H9 (cell line): ENCODE data around the gene ARHGAP24. TPM values are rescaled to one million over a fixed set of nuclear protein-coding genes. Genes with fewer than 3 reads are reported as not detected.

Experiments
- DNase-seq: peaks from one replicate; pipeline ENCODE4 v3.0.0-alpha.2; 2017
- H2AFZ ChIP-seq: one replicate; pipeline ENCODE4 v1.6.1; 2013; ENCODE audit warnings: mild to moderate bottlenecking, low read length, control low read depth, moderate library complexity
- H2AK5ac ChIP-seq: 2 replicates; pipeline ENCODE4 v1.6.1; 2013; ENCODE audit warnings: low read length, control low read depth, mixed read lengths; ENCODE audit not compliant: insufficient read length
- H2BK120ac ChIP-seq: one replicate; pipeline ENCODE4 v1.6.1; 2013; ENCODE audit warnings: low read depth, mild to moderate bottlenecking, low read length, control low read depth, inconsistent platforms; ENCODE audit not compliant: poor library complexity, severe bottlenecking
- H2BK12ac ChIP-seq: 2 replicates; pipeline ENCODE4 v1.6.1; 2013; ENCODE audit warnings: low read length, control low read depth, mixed read lengths, low read depth; ENCODE audit not compliant: insufficient read length
- H2BK15ac ChIP-seq: 2 replicates; pipeline ENCODE4 v1.6.1; 2013; ENCODE audit warnings: low read depth, low read length, control low read depth
- H2BK20ac ChIP-seq: one replicate; pipeline ENCODE4 v1.6.1; 2013; ENCODE audit warnings: low read depth, mild to moderate bottlenecking, low read length, control low read depth, inconsistent platforms; ENCODE audit not compliant: poor library complexity, severe bottlenecking
- H2BK5ac ChIP-seq: 2 replicates; pipeline ENCODE4 v1.6.1; 2013; ENCODE audit warnings: low read length, control low read depth, mixed read lengths; ENCODE audit not compliant: insufficient read length
- H3K14ac ChIP-seq: 2 replicates; pipeline ENCODE4 v1.6.1; 2013; ENCODE audit warnings: low read length, control low read depth; ENCODE audit not compliant: insufficient read depth
- H3K18ac ChIP-seq: 2 replicates; pipeline ENCODE4 v1.6.1; 2013; ENCODE audit warnings: low read depth, mild to moderate bottlenecking, mixed read lengths, low read length, control low read depth; ENCODE audit not compliant: insufficient read length
- H3K23ac ChIP-seq: 2 replicates; pipeline ENCODE4 v1.6.1; 2013; ENCODE audit warnings: low read length, control low read depth, mixed read lengths, low read depth; ENCODE audit not compliant: insufficient read length
- H3K23me2 ChIP-seq: 2 replicates; pipeline ENCODE4 v1.6.1; 2013; ENCODE audit warnings: low read depth, mild to moderate bottlenecking, mixed read lengths, low read length, control low read depth; ENCODE audit not compliant: insufficient read length, poor library complexity, severe bottlenecking
- H3K27ac ChIP-seq: 2 replicates; pipeline ENCODE4 v1.5.1; 2013; ENCODE audit warnings: low read length, control low read depth, mixed read lengths, low read depth; ENCODE audit not compliant: insufficient read length
- H3K27me3 ChIP-seq: 2 replicates; pipeline ENCODE4 v1.6.1; 2013; ENCODE audit warnings: low read length, control low read depth, inconsistent platforms; ENCODE audit not compliant: insufficient read depth
- H3K4ac ChIP-seq: 2 replicates; pipeline ENCODE4 v1.6.1; 2013; ENCODE audit warnings: low read depth, mild to moderate bottlenecking, control low read depth, inconsistent platforms, low read length, moderate library complexity
- H3K4me1 ChIP-seq: 2 replicates; pipeline ENCODE4 v1.6.1; 2013; ENCODE audit warnings: low read length, control low read depth, inconsistent platforms; ENCODE audit not compliant: insufficient read depth
- H3K4me2 ChIP-seq: 2 replicates; pipeline ENCODE4 v1.6.1; 2013; ENCODE audit warnings: low read length, control low read depth, mixed read lengths; ENCODE audit not compliant: insufficient read length, insufficient read depth
- H3K56ac ChIP-seq: 2 replicates; pipeline ENCODE4 v1.6.1; 2013; ENCODE audit warnings: low read depth, mild to moderate bottlenecking, mixed read lengths, low read length, control low read depth; ENCODE audit not compliant: insufficient read length
- H3K79me1 ChIP-seq: 2 replicates; pipeline ENCODE4 v1.6.1; 2013; ENCODE audit warnings: low read depth, mild to moderate bottlenecking, moderate library complexity, low read length, control low read depth, inconsistent platforms; ENCODE audit not compliant: insufficient read depth, poor library complexity, severe bottlenecking
- H3K79me2 ChIP-seq: 2 replicates; pipeline ENCODE4 v1.6.1; 2013; ENCODE audit warnings: low read length, control low read depth, inconsistent platforms; ENCODE audit not compliant: insufficient read depth
- H3K9ac ChIP-seq: 2 replicates; pipeline ENCODE4 v1.6.1; 2013; ENCODE audit warnings: low read length, control low read depth, mixed read lengths; ENCODE audit not compliant: insufficient read length; ENCODE audit errors: extremely low read depth
- H3K9me3 ChIP-seq: one replicate; pipeline ENCODE4 v1.6.1; 2013; ENCODE audit warnings: low read depth, low read length, inconsistent platforms; ENCODE audit not compliant: control insufficient read depth
- H3T11ph ChIP-seq: one replicate; pipeline ENCODE4 v1.6.1; 2013; ENCODE audit warnings: mild to moderate bottlenecking, low read length, control low read depth, inconsistent platforms
- H4K20me1 ChIP-seq: one replicate; pipeline ENCODE4 v1.6.1; 2013; ENCODE audit not compliant: control insufficient read depth, insufficient read length, insufficient read depth
- H4K5ac ChIP-seq: 2 replicates; pipeline ENCODE4 v1.6.1; 2013; ENCODE audit warnings: low read depth, mild to moderate bottlenecking, mixed read lengths, low read length, control low read depth; ENCODE audit not compliant: insufficient read length
- H4K8ac ChIP-seq: replicated peaks from 2 replicates; pipeline ENCODE4 v1.6.1; 2013; ENCODE audit warnings: low read length, control low read depth, mixed read lengths, low read depth; ENCODE audit not compliant: insufficient read length
- H4K91ac ChIP-seq: 2 replicates; pipeline ENCODE4 v1.6.1; 2013; ENCODE audit warnings: low read depth, mild to moderate bottlenecking, moderate library complexity, mixed read lengths, low read length, control low read depth; ENCODE audit not compliant: insufficient read length
- H3K27ac Mint-ChIP-seq, 3 experiments: 2 replicates in 2 of 3; 3 replicates in 1 of 3; pipeline ENCODE4 v1.8.0; 2020 to 2021; ENCODE audit warnings: mixed read lengths in 3 of 3, mild to moderate bottlenecking in 1 of 3, moderate library complexity in 1 of 3
- H3K27me3 Mint-ChIP-seq: 2 replicates; pipeline ENCODE4 v1.8.0; 2021; ENCODE audit warnings: low read depth, mild to moderate bottlenecking, moderate library complexity, mixed read lengths
- H3K36me3 Mint-ChIP-seq, 3 experiments: 2 replicates in 2 of 3; 3 replicates in 1 of 3; pipeline ENCODE4 v1.8.0; 2020 to 2021; ENCODE audit warnings: low read depth in 3 of 3, mixed read lengths in 3 of 3; ENCODE audit not compliant: insufficient read depth in 1 of 3
- H3K4me1 Mint-ChIP-seq, 2 experiments: 2 replicates each; pipeline ENCODE4 v1.8.0; 2020; ENCODE audit warnings: mixed read lengths in 2 of 2
- H3K4me3 Mint-ChIP-seq, 2 experiments: 2 replicates in 1 of 2; 3 replicates in 1 of 2; pipeline ENCODE4 v1.8.0; 2020 to 2021; ENCODE audit warnings: mild to moderate bottlenecking in 2 of 2, mixed read lengths in 2 of 2, moderate library complexity in 1 of 2
- H3K9me3 Mint-ChIP-seq, 2 experiments: 2 replicates in 1 of 2; 3 replicates in 1 of 2; pipeline ENCODE4 v1.8.0; 2020; ENCODE audit warnings: mild to moderate bottlenecking in 2 of 2, mixed read lengths in 2 of 2, moderate library complexity in 1 of 2
- WGBS: extraction: QIAGEN DNeasy Blood & Tissue Kit; methylation state at CpG from one replicate; pipeline ENCODE4 v1.1.7; 2013; ENCODE audit warnings: missing lambda C conversion rate, low lambda C conversion rate, mixed read lengths; ENCODE audit not compliant: insufficient read length; ENCODE audit errors: extremely low coverage; 5-methylcytosine and 5-hydroxymethylcytosine counted together
- total RNA-seq: library from RNA; stranded (reverse); gene quantifications from 2 replicates; pipeline ENCODE4 v1.2.1, GENCODE V29; 2021
- TF ChIP-seq, protein P1 (sequence below): fragments of 200-600 bp; sonication (generic); conservative IDR thresholded peaks from 3 replicates; pipeline ENCODE4 v1.8.0; 2021; ENCODE audit warnings: antibody characterized with exemption, mild to moderate bottlenecking

Gene ARHGAP24
- total RNA-seq, 1 experiment from 2014 or later = 0.37 TPM

DNA sequence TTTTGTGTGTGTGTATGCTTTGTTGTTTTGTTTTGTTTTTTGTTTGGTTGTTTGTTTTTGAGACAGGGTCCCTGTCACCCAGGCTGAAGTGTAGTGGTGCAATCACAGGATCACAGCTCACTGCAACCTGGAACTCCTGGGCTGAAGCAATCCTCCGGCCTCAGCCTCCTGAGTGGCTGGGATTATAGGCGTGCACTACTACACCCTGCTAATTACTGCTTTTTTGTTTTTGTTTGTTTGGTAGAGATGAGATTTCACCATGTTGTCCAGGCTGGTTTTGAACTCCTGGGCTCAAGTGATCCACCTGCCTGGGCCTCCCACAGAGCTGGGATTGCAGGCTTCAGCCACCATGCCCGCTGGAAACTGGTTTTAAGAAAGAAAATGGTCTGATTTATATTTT lies 44.7 kb upstream of the ARHGAP24 start:
- H3K4me2 ChIP-seq = no peak overlapping the region
- Mint-ChIP-seq H3K4me1 (peaks cover 10 to 17% of the 10 kb centered on the region in 2 experiments), H3K4me3 (no peak overlapping the region), H3K27ac (peak overlapping the region in 2 of 3 experiments; percentile 19 to 42; a peak in 2 of 7 replicates), H3K9me3 (no peaks in the 10 kb centered on the region; a peak in 1 of 5 replicates), H3K36me3 (no peaks in the 10 kb centered on the region; a peak in 2 of 7 replicates), H3K27me3 (no peaks in the 10 kb centered on the region)
- no peak overlapping the region for H4K5ac ChIP-seq
- no CpG with 5 or more reads among the region's 3 CpGs for WGBS
- no peak overlapping the region for H4K8ac ChIP-seq
- no peak for DNase-seq
- no peak overlapping the region for H3K9ac ChIP-seq
- no peaks in the 10 kb centered on the region for H3K23me2 ChIP-seq
- H3T11ph ChIP-seq = no peak overlapping the region
- no peak overlapping the region for H2BK12ac ChIP-seq
- H3K14ac ChIP-seq = no peak overlapping the region
- H2AK5ac ChIP-seq = no peak overlapping the region
- TF ChIP-seq, protein P1, sequence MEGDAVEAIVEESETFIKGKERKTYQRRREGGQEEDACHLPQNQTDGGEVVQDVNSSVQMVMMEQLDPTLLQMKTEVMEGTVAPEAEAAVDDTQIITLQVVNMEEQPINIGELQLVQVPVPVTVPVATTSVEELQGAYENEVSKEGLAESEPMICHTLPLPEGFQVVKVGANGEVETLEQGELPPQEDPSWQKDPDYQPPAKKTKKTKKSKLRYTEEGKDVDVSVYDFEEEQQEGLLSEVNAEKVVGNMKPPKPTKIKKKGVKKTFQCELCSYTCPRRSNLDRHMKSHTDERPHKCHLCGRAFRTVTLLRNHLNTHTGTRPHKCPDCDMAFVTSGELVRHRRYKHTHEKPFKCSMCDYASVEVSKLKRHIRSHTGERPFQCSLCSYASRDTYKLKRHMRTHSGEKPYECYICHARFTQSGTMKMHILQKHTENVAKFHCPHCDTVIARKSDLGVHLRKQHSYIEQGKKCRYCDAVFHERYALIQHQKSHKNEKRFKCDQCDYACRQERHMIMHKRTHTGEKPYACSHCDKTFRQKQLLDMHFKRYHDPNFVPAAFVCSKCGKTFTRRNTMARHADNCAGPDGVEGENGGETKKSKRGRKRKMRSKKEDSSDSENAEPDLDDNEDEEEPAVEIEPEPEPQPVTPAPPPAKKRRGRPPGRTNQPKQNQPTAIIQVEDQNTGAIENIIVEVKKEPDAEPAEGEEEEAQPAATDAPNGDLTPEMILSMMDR = no peak
- H3K56ac ChIP-seq = no peak overlapping the region
- H3K79me1 ChIP-seq = no peaks in the 10 kb centered on the region
- no peak overlapping the region for H2BK20ac ChIP-seq
- H4K91ac ChIP-seq = no peak overlapping the region
- no peak overlapping the region for H2BK15ac ChIP-seq
- H2AFZ ChIP-seq = no peak overlapping the region
- H4K20me1 ChIP-seq = no peaks in the 10 kb centered on the region
- H3K23ac ChIP-seq = no peak overlapping the region
- H3K27me3 ChIP-seq = no peaks in the 10 kb centered on the region
- no peak overlapping the region for H3K18ac ChIP-seq
- no peaks in the 10 kb centered on the region; the same call in 1 of the 2 replicates for H3K4me1 ChIP-seq
- no peak overlapping the region for H3K27ac ChIP-seq
- no peaks in the 10 kb centered on the region for H3K9me3 ChIP-seq
- H3K79me2 ChIP-seq = no peaks in the 10 kb centered on the region
- H2BK120ac ChIP-seq = no peak overlapping the region
- no peak overlapping the region for H2BK5ac ChIP-seq
- no peak overlapping the region for H3K4ac ChIP-seq
